Mucosa of descending colon (tissue), 3 donors: Measurements from ENCODE around the gene ARSG. TPM values are rescaled to one million over a fixed set of nuclear protein-coding genes. Genes with fewer than 3 reads are reported as not detected.

Source experiments
- ATAC-seq: fragments of 200-7000 bp; cut with Tn5 transposase; one replicate; pipeline ENCODE4 v1.9.1; 2020; ENCODE audit warnings: mild to moderate bottlenecking, moderate library complexity
- DNase-seq, 3 donors: peaks; one replicate each; pipeline ENCODE4 v3.0.0-alpha.2; 2020
- H3K36me3 ChIP-seq: fragments of 200-600 bp; one replicate; pipeline ENCODE4 v1.8.0; 2021; ENCODE audit warnings: low read depth, mild to moderate bottlenecking
- H3K4me1 ChIP-seq: fragments of 200-600 bp; one replicate; pipeline ENCODE4 v1.8.0; 2021; ENCODE audit warnings: low read depth, mild to moderate bottlenecking
- H3K4me3 ChIP-seq: fragments of 200-600 bp; one replicate; pipeline ENCODE4 v1.8.0; 2021; ENCODE audit warnings: mild to moderate bottlenecking
- H3K9me3 ChIP-seq: fragments of 200-600 bp; one replicate; pipeline ENCODE4 v1.8.0; 2021; ENCODE audit warnings: mild to moderate bottlenecking
- intact Hi-C, 2 donors: fragments of 100-400 bp; cut with DNase I in 1 of 2; cut with micrococcal nuclease in 1 of 2; formaldehyde crosslinking; loops; one replicate each; pipeline versions ENCODE4 v1.11.0 to v1.11.1; 2022; cut with DNase I, micrococcal nuclease
- total RNA-seq, 3 donors: library from RNA; stranded (reverse); fragmentation: NEBNext Ultra II Directional in 2 of 3; extraction: Animal tissue kit (Norgen Biotek cat#: 25700) in 2 of 3; gene quantifications; one replicate each; pipeline versions ENCODE4 v1.2.1 to v1.2.4, GENCODE V29; 2021 to 2023
- TF ChIP-seq, protein P1 (sequence below): fragments of 200-600 bp; IDR thresholded peaks from one replicate; pipeline ENCODE4 v1.8.0; 2022; ENCODE audit warnings: antibody characterized with exemption, mild to moderate bottlenecking
- donor health status: DM: no; HTN: no; CAD: no; lungs with moderate emphysema.
- donor health status: DM: no; HTN: no; CAD: no.
- donor health status: DM: no; HTN: yes; CAD: no.

The ARSG gene
- total RNA-seq, 3 donors from 2014 or later: 1.7 to 3.1 (median 2.1) TPM

DNA sequence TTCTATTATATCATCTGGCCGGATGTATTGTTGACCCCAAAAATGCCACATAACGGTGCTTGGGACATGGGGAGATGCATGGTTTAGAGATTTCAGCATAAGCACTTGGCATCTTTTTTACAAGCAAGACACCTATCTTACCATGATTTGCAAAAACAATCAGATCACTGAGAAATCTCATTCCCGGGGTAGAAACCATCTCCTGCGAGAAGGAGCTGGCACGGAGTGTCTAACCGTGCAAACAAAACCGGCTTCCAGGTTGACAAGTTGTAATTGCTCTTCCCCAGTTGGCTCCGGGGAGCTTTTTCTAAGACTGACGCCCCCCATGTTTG is 1.4 kb upstream of the ARSG start:
- DNase-seq: no peak
- ATAC-seq: no peak
- peaks cover 19% of the 10 kb centered on the region for H3K4me1 ChIP-seq
- no peaks in the 10 kb centered on the region for H3K9me3 ChIP-seq
- H3K36me3 ChIP-seq: no peaks in the 10 kb centered on the region
- no peak overlapping the region for H3K4me3 ChIP-seq
- TF ChIP-seq, protein P1, sequence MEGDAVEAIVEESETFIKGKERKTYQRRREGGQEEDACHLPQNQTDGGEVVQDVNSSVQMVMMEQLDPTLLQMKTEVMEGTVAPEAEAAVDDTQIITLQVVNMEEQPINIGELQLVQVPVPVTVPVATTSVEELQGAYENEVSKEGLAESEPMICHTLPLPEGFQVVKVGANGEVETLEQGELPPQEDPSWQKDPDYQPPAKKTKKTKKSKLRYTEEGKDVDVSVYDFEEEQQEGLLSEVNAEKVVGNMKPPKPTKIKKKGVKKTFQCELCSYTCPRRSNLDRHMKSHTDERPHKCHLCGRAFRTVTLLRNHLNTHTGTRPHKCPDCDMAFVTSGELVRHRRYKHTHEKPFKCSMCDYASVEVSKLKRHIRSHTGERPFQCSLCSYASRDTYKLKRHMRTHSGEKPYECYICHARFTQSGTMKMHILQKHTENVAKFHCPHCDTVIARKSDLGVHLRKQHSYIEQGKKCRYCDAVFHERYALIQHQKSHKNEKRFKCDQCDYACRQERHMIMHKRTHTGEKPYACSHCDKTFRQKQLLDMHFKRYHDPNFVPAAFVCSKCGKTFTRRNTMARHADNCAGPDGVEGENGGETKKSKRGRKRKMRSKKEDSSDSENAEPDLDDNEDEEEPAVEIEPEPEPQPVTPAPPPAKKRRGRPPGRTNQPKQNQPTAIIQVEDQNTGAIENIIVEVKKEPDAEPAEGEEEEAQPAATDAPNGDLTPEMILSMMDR: no peak
- intact Hi-C loops: loop anchor here in 1 of 2 donors (10.0 kb wide), 1 partner anchor 55 kb away; no protein-coding TSS in a partner anchor

DNA sequence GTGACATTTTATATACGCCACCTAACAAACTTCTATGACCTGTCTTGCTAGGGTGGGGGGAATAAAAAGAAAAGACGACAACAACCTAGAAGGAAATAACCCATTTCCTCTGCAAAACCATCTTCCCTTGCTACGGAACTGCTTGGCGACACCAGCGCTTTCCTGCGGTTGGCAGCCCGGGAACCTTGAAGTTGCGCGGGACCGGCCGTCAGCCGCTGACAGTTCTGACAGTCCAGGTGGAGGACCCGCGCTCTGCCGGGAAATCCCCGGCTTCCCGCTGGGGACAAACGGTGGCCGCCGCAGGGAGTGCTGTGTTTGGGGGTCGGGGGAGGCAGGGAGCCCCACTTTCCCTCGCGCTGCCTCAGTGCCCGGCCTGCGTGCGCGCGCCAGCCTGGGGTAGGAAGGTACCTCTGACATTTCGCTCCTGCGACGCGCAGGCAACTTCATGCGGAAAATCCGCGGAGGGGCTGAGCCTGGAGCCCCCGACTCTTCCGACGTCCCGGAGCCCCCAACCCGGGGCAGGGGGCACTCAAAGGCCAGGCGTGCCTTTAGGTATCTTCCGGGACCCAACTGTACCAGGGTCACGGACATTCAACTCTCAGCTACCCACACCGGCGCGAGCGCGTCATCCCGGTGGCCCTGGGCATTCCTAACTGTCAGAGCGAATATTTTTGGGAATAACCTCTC is 884 bp upstream of the ARSG start:
- intact Hi-C loops: loop anchor here in 1 of 2 donors (10.0 kb wide), 1 partner anchor 54 kb away; no protein-coding TSS in a partner anchor
- DNase-seq: peak; percentile 40 to 78 (median 54)
- no peaks in the 10 kb centered on the region for H3K9me3 ChIP-seq
- TF ChIP-seq, protein P1: no peak
- no peak for ATAC-seq
- H3K4me1 ChIP-seq: peaks cover 19% of the 10 kb centered on the region
- H3K36me3 ChIP-seq: no peaks in the 10 kb centered on the region
- no peak overlapping the region for H3K4me3 ChIP-seq

DNA sequence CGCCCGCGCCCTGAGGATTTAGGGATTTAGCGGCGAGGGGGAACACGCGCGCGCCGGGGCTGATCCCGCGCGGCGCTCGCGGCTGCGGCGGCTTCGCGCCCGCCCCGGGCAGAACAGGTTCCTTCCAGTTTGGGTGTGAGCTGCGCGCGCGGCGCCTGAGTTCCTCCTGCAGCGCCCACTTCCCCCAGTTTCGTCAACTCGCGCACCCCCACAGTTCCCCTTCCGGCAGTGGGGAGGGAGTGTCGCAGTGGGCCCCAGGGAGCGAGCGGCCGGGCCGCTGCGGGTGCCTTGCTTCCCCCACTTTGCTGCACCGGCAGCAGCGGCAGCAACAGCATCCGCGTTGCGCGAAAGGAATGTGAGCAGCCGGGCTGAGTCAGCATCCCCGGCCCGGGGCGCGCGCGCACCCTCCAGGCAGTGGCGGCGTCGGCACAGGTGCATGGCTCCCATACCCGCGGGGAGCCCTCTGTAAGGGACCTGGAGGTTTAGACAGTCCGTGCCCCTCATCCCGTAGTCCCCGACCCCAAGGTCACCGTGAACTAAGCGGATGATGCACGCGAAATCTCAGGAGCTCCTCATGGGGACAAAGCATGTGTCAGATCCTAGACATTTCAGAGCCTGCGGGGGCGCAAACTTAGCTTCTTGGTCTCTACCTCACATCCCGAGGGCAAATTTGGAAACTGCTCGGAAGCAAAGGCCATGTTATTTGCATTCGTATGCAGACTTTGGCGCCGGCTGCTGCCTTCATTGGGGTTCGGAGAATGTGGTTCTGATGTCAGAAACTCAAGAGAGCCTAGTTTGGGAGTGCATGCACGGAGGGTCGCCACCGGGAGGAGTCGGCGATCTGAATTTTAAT is 767 bp downstream of the ARSG start:
- no peaks in the 10 kb centered on the region for H3K36me3 ChIP-seq
- peak; percentile 75 to 95 (median 83) for DNase-seq
- TF ChIP-seq, protein P1: no peak
- no peaks in the 10 kb centered on the region for H3K9me3 ChIP-seq
- peaks cover 19% of the 10 kb centered on the region for H3K4me1 ChIP-seq
- ATAC-seq: peak; percentile 86
- H3K4me3 ChIP-seq: peak overlapping the region; percentile 17
- intact Hi-C loops: loop anchor here in 1 of 2 donors (10.0 kb wide), 1 partner anchor 53 kb away; no protein-coding TSS in a partner anchor

DNA sequence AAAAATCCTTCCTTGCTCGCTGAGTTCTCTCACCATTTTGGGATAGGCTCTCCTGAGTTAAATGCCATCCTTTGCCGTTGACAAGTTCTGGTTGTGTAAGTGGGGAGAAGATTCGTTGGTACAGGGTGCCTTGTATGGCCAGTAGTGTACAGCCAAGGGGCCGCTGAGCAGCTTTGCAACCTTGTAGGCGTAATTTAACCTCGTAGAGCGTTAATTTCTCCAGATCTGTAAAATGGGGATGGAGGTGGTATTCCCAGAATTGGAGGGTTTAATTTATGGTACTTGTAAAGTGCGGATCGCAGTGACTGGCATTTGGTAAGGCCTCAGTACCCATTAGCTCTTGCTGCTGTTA is 1.4 kb downstream of the ARSG start:
- Histone ChIP-seq H3K4me1 (peaks cover 19% of the 10 kb centered on the region), H3K36me3 (no peaks in the 10 kb centered on the region), H3K9me3 (no peaks in the 10 kb centered on the region), H3K4me3 (no peak overlapping the region)
- ATAC-seq: no peak
- DNase-seq: no peak
- TF ChIP-seq, protein P1: no peak
- intact Hi-C loops: loop anchor here in 1 of 2 donors (10.0 kb wide), 1 partner anchor 52 kb away; no protein-coding TSS in a partner anchor

DNA sequence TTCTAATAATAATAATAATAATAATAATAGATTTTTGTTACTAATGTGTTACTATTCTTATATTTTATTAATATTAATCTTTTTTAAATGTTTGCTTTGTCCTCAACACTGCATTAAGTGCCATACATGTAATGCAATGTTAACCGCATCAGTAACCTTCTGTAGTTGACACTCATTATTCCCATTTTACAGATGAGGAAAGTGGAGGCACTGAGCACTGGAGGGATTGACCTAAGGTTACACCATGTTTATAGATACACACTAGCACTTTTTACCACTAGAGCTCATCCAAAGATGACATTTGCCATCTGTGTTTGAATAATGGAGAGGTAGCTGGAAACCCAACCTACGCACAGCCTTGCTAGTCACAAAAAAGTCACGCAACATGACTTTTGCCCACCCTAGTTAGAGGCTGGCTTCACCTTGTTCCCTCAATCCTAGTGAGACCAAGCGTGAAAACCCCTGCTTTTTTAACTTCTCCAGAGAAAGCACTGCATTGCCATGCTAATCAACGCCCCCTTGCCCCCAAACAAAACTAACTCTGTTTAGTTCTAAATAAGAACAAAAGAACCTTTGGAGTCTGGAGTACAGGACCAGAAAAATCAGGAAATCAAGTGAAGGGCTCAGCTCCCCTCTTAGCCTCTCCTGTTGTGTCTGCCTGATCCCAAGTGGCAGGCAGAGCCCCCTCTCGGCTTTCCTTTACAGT is 2.3 kb downstream of the ARSG start:
- TF ChIP-seq, protein P1: no peak
- intact Hi-C loops: loop anchor here in 1 of 2 donors (10.0 kb wide), 1 partner anchor 51 kb away; no protein-coding TSS in a partner anchor
- no peaks in the 10 kb centered on the region for H3K9me3 ChIP-seq
- no peaks in the 10 kb centered on the region for H3K36me3 ChIP-seq
- DNase-seq: no peak
- peaks cover 19% of the 10 kb centered on the region for H3K4me1 ChIP-seq
- no peak overlapping the region for H3K4me3 ChIP-seq
- ATAC-seq: no peak
